Adrenal gland (tissue), 5 donors: Measurements from ENCODE around the gene PDRG1.
"Not testable (repeated sequence)": the region's sequence is repeated elsewhere in the genome, so short reads cannot be mapped to it uniquely, and the experiment has no call there.

Source experiments
- POLR2A ChIP-seq, 2 donors: fragments of 450-650 bp; IDR thresholded peaks; one replicate each; pipeline ENCODE4 v1.6.1; 2017; ENCODE audit warnings: antibody characterized with exemption in 2 of 2, mild to moderate bottlenecking in 2 of 2, moderate library complexity in 1 of 2
- TF ChIP-seq, protein P1 (sequence below), 6 experiments: fragments of 450-650 bp in 4 of 6; fragments of 200-600 bp in 2 of 6; sonication (generic) in 1 of 6; IDR thresholded peaks; 1 replicate in 5 of 6; 2 replicates in 1 of 6; pipeline versions ENCODE4 v1.5.1 to v1.8.0; 2016 to 2021; ENCODE audit warnings: antibody characterized with exemption in 6 of 6, mild to moderate bottlenecking in 2 of 6, moderate library complexity in 1 of 6
- donor health status: DM: no; HTN: no; CAD: no.

DNA sequence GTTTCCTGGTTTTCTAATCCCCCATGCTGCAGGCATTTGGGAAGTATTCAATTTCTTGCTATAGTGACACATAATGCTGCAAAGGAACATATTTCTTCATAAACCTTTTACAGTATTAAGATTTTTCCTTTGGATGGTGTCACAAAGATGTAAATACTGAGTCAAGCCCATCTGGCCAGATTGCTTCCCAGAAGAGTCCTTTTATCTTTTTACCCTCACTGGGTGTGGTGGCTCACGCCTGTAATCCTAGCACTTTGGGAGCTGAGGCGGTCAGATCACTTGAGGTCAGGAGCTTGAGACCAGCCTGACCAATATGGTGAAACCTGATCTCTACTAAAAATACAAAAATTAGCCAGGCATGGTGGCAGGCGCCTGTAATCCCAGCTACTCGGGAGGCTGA, 22.2 kb downstream of the PDRG1 start:
- TF ChIP-seq POLR2A (IDR thresholded peaks at IDR 0.05) = not testable (repeated sequence)
- TF ChIP-seq, protein P1, sequence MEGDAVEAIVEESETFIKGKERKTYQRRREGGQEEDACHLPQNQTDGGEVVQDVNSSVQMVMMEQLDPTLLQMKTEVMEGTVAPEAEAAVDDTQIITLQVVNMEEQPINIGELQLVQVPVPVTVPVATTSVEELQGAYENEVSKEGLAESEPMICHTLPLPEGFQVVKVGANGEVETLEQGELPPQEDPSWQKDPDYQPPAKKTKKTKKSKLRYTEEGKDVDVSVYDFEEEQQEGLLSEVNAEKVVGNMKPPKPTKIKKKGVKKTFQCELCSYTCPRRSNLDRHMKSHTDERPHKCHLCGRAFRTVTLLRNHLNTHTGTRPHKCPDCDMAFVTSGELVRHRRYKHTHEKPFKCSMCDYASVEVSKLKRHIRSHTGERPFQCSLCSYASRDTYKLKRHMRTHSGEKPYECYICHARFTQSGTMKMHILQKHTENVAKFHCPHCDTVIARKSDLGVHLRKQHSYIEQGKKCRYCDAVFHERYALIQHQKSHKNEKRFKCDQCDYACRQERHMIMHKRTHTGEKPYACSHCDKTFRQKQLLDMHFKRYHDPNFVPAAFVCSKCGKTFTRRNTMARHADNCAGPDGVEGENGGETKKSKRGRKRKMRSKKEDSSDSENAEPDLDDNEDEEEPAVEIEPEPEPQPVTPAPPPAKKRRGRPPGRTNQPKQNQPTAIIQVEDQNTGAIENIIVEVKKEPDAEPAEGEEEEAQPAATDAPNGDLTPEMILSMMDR (IDR thresholded peaks at IDR 0.05) = not testable (repeated sequence)
